Ascending aorta (tissue), 2 donors: ENCODE measurements around the gene MARK2. TPM values are rescaled to one million over a fixed set of nuclear protein-coding genes. Genes with fewer than 3 reads are reported as not detected.

ENCODE experiments used
- DNase-seq, 2 donors: peaks; one replicate each; pipeline ENCODE4 v3.0.0-alpha.2; 2019; ENCODE audit warnings: low spot score in 2 of 2
- H3K27ac ChIP-seq, 2 donors: fragments of 200-600 bp; sonication (generic); one replicate each; pipeline ENCODE4 v1.5.1; 2016 to 2017; ENCODE audit warnings: mild to moderate bottlenecking in 1 of 2
- H3K27me3 ChIP-seq: fragments of 200-600 bp; sonication (generic); one replicate; pipeline ENCODE4 v1.5.1; 2017
- H3K36me3 ChIP-seq, 2 donors: fragments of 200-600 bp; sonication (generic); one replicate each; pipeline ENCODE4 v1.5.1; 2016
- H3K4me1 ChIP-seq, 2 donors: fragments of 200-600 bp; sonication (generic); one replicate each; pipeline ENCODE4 v1.5.1; 2016 to 2017; ENCODE audit warnings: mild to moderate bottlenecking in 1 of 2
- H3K4me3 ChIP-seq, 2 donors: fragments of 200-600 bp; sonication (generic); one replicate each; pipeline ENCODE4 v1.5.1; 2016 to 2017; ENCODE audit warnings: mild to moderate bottlenecking in 1 of 2
- H3K9me3 ChIP-seq, 2 donors: fragments of 200-600 bp; sonication (generic); one replicate each; pipeline ENCODE4 v1.5.1; 2016
- CTCF ChIP-seq, 3 experiments: fragments of 200-600 bp in 2 of 3; fragments of 450-650 bp in 1 of 3; sonication (generic) in 2 of 3; IDR thresholded peaks; one replicate each; pipeline ENCODE4 v1.5.1; 2016 to 2019; ENCODE audit warnings: antibody characterized with exemption in 3 of 3, mild to moderate bottlenecking in 1 of 3, moderate library complexity in 1 of 3
- intact Hi-C: fragments of 100-400 bp; cut with DNase I; formaldehyde crosslinking; loops from one replicate; pipeline ENCODE4 v1.15.1; 2023
- total RNA-seq: library from RNA; depleted of rRNA; stranded (reverse); fragments of >200 nt; gene quantifications from one replicate; pipeline ENCODE4 v1.1.0, GENCODE V29; 2016

The MARK2 gene
- total RNA-seq, 1 donor from 2014 or later, result 45.7 TPM

GRCh38 chr11:63939397-63939891, 100.5 kb downstream of the MARK2 start:
- H3K4me1 ChIP-seq, result peaks cover 4 to 7% of the 10 kb centered on the region in 2 donors
- H3K4me3 ChIP-seq, result peak overlapping the region; percentile 68 to 83
- TF ChIP-seq CTCF (IDR thresholded peaks at IDR 0.05), result peak in 1 of 3 experiments; percentile 13
- H3K27ac ChIP-seq, result peak overlapping the region in 1 of 2 donors; percentile 49
- no peak for DNase-seq
- no peaks in the 10 kb centered on the region for H3K9me3 ChIP-seq
- no peaks in the 10 kb centered on the region for H3K36me3 ChIP-seq
- no peaks in the 10 kb centered on the region for H3K27me3 ChIP-seq
- intact Hi-C loops, result loop anchor here (2.0 kb wide), 4 partner anchors 35 to 171 kb away; partner anchors contain the start of genes COX8A, MARK2 and ZFTA

- no peak for DNase-seq
- Histone ChIP-seq H3K36me3 (no peaks in the 10 kb centered on the region), H3K27ac (no peak overlapping the region), H3K27me3 (no peaks in the 10 kb centered on the region), H3K4me1 (peaks cover 7 to 15% of the 10 kb centered on the region in 2 donors), H3K9me3 (no peaks in the 10 kb centered on the region), H3K4me3 (no peak overlapping the region)
- TF ChIP-seq CTCF (IDR thresholded peaks at IDR 0.05), result no peak
- intact Hi-C loops, result loop anchor here (10.0 kb wide), 1 partner anchor 256 kb away; the partner anchor contains the start of gene RTN3
Observed at GRCh38 chr11:63940786-63941185, 101.9 kb downstream of the MARK2 start.

- Histone ChIP-seq H3K4me3 (no peak overlapping the region), H3K4me1 (peaks cover 7 to 15% of the 10 kb centered on the region in 2 donors), H3K27ac (no peak overlapping the region), H3K9me3 (no peaks in the 10 kb centered on the region), H3K27me3 (no peaks in the 10 kb centered on the region), H3K36me3 (peaks cover 0 to 8% of the 10 kb centered on the region in 2 donors)
- intact Hi-C loops, result loop anchor here (10.0 kb wide), 1 partner anchor 257 kb away; the partner anchor contains the start of gene RTN3
- no peak for DNase-seq
- TF ChIP-seq CTCF (IDR thresholded peaks at IDR 0.05), result no peak
Observed at GRCh38 chr11:63941901-63942300, 103.0 kb downstream of the MARK2 start.

- Histone ChIP-seq H3K27ac (no peak overlapping the region), H3K36me3 (peaks cover under 1 to 14% of the 10 kb centered on the region in 2 donors), H3K9me3 (no peaks in the 10 kb centered on the region), H3K27me3 (no peaks in the 10 kb centered on the region), H3K4me3 (no peak overlapping the region), H3K4me1 (peaks cover 7 to 15% of the 10 kb centered on the region in 2 donors)
- TF ChIP-seq CTCF (IDR thresholded peaks at IDR 0.05), result no peak
- no peak for DNase-seq
- intact Hi-C loops, result loop anchor here (10.0 kb wide), 1 partner anchor 258 kb away; the partner anchor contains the start of gene RTN3
Observed at GRCh38 chr11:63942803-63943202, 103.9 kb downstream of the MARK2 start.

GRCh38 chr11:63944987-63945386, 106.1 kb downstream of the MARK2 start:
- Histone ChIP-seq H3K27ac (peak overlapping the region; percentile 64 to 75), H3K9me3 (no peaks in the 10 kb centered on the region), H3K4me3 (peak overlapping the region in 1 of 2 donors; percentile 33), H3K36me3 (peaks cover 5 to 25% of the 10 kb centered on the region in 2 donors), H3K4me1 (peaks cover 3 to 9% of the 10 kb centered on the region in 2 donors), H3K27me3 (no peaks in the 10 kb centered on the region)
- peak in 1 of 2 donors; percentile 70 for DNase-seq
- TF ChIP-seq CTCF (IDR thresholded peaks at IDR 0.05), result no peak
- intact Hi-C loops, result loop anchor here (1.0 to 10.0 kb wide), 3 partner anchors 28 to 260 kb away; partner anchors contain the start of genes RCOR2 and RTN3
